ENCODE results near the gene NFIB. TPM values are rescaled to one million over a fixed set of nuclear protein-coding genes. Genes with fewer than 3 reads are reported as not detected.
A peak's percentile ranks its signal among the peaks of the same experiment; 100 is the strongest.

The NFIB gene
- total RNA-seq, 2 experiments from 2014 or later = 13.7 to 25.1 TPM

DNA sequence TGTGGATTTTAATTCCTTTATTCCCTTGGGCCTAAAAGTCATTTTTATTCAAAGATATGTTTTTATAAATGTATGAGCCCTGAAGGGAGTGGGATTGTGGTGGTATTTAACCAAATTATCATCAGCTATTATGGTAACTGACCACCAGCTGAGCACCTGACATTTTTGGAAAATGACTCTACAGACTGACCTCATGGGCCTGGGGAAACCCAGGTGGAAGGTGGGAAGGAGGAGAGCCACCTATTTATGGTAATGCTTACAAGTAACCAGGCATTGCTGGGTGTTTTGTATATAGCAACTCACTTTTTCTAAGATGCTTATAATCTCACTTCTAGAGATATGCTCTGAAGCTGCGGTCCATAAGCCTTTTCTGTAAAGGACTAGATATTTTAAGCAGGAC lies 22.3 kb upstream of the NFIB start:
- no peaks in the 10 kb centered on the region for H3K79me2 ChIP-seq (ENCODE audit: insufficient read depth, low read depth, low read length)
- H4K20me1 ChIP-seq (ENCODE audit: insufficient read depth, low read length) = no peaks in the 10 kb centered on the region
- no peak overlapping the region for H3K4me2 ChIP-seq (ENCODE audit: low read length)
- DNase-seq (ENCODE audit: low spot score) = no peak
- no peak overlapping the region for H3K4me3 ChIP-seq (ENCODE audit: low read depth, low read length, poor library complexity, severe bottlenecking)
- H3K9me2 ChIP-seq (ENCODE audit: insufficient read depth, low read length) = no peaks in the 10 kb centered on the region
- CTCF ChIA-PET (ENCODE audit: unreplicated experiment) = no interaction called here
- H2AFZ ChIP-seq (ENCODE audit: low read length) = no peak overlapping the region
- POLR2A ChIA-PET = no interaction called here
- no TSS peak for BruUV-seq (replicated peaks)
- H3K9me3 ChIP-seq (ENCODE audit: low read length) = no peaks in the 10 kb centered on the region
- intact Hi-C loops (cut with micrococcal nuclease; ENCODE audit: unreplicated experiment) = no loop called here
- no peaks in the 10 kb centered on the region for H3K36me3 ChIP-seq (ENCODE audit: insufficient read depth, low read length)
- H3K4me1 ChIP-seq (ENCODE audit: insufficient read depth, low read length, poor library complexity, severe bottlenecking) = no peaks in the 10 kb centered on the region
- no peak overlapping the region for H3K27ac ChIP-seq (ENCODE audit: low read depth, low read length, poor library complexity, severe bottlenecking)
- TF ChIP-seq EZH2phosphoT487 (IDR thresholded peaks at IDR 0.05; ENCODE audit: borderline replicate concordance, low read depth, low read length) = no peak
- TF ChIP-seq, protein P1, sequence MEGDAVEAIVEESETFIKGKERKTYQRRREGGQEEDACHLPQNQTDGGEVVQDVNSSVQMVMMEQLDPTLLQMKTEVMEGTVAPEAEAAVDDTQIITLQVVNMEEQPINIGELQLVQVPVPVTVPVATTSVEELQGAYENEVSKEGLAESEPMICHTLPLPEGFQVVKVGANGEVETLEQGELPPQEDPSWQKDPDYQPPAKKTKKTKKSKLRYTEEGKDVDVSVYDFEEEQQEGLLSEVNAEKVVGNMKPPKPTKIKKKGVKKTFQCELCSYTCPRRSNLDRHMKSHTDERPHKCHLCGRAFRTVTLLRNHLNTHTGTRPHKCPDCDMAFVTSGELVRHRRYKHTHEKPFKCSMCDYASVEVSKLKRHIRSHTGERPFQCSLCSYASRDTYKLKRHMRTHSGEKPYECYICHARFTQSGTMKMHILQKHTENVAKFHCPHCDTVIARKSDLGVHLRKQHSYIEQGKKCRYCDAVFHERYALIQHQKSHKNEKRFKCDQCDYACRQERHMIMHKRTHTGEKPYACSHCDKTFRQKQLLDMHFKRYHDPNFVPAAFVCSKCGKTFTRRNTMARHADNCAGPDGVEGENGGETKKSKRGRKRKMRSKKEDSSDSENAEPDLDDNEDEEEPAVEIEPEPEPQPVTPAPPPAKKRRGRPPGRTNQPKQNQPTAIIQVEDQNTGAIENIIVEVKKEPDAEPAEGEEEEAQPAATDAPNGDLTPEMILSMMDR (conservative IDR thresholded peaks at IDR 0.05; ENCODE audit: low read length) = no peak

DNA sequence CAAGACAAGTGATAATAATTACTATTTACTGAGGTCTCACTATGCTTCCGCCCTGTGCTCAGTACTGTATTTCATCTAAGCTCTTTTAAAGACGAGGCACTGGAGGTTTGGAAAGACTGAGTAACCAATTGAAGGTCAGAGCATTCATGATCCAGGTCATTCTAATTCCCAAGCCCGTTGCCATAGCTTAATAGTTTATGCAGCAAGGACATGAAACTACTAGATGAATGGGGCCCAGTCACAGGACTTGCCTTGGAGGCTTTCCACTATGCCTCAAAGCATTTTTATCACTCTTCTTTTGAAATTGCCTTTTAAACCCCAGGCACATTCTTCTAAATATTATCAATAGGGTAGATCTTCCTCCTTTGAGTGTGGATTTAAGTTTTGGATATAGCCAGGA lies 17.2 kb upstream of the NFIB start:
- Histone ChIP-seq H3K4me2 (ENCODE audit: low read length) (no peak overlapping the region), H3K9me3 (ENCODE audit: low read length) (no peaks in the 10 kb centered on the region), H2AFZ (ENCODE audit: low read length) (no peak overlapping the region), H3K79me2 (ENCODE audit: insufficient read depth, low read depth, low read length) (no peaks in the 10 kb centered on the region), H3K4me1 (ENCODE audit: insufficient read depth, low read length, poor library complexity, severe bottlenecking) (peaks cover 18% of the 10 kb centered on the region), H3K36me3 (ENCODE audit: insufficient read depth, low read length) (no peaks in the 10 kb centered on the region), H3K9me2 (ENCODE audit: insufficient read depth, low read length) (no peaks in the 10 kb centered on the region), H4K20me1 (ENCODE audit: insufficient read depth, low read length) (no peaks in the 10 kb centered on the region), H3K4me3 (ENCODE audit: low read depth, low read length, poor library complexity, severe bottlenecking) (no peak overlapping the region), H3K27ac (ENCODE audit: low read depth, low read length, poor library complexity, severe bottlenecking) (no peak overlapping the region)
- TF ChIP-seq, protein P1 (conservative IDR thresholded peaks at IDR 0.05; ENCODE audit: low read length) = no peak
- TF ChIP-seq EZH2phosphoT487 (IDR thresholded peaks at IDR 0.05; ENCODE audit: borderline replicate concordance, low read depth, low read length) = no peak
- intact Hi-C loops (cut with micrococcal nuclease; ENCODE audit: unreplicated experiment) = no loop called here
- ChIA-PET POLR2A (interaction anchor here (0.6 kb wide), 1 partner anchor 357 kb away, joined by 4 read pairs; no protein-coding TSS in a partner anchor), CTCF (ENCODE audit: unreplicated experiment) (no interaction called here)
- no TSS peak for BruUV-seq (replicated peaks)
- DNase-seq (ENCODE audit: low spot score) = no peak

DNA sequence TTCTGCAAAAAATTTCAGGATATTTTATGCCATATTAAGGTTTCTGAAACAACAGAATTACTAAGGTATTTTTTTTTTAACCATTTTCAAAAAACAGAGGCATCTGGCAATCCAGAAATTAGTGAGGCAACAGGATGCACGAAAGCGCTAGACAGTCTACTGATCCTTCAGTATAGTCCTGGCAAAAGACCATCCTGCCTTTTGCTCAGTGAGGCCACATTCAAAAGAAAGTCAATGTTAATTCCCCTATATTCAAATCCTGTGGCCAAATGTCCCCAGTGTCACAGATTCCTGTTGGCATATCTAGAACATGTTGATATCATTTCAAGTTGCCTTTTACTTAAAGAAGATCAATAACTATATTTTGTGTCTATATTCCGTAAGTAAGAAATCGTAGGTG lies 13.1 kb upstream of the NFIB start:
- Histone ChIP-seq H2AFZ (ENCODE audit: low read length) (no peak overlapping the region), H3K4me3 (ENCODE audit: low read depth, low read length, poor library complexity, severe bottlenecking) (no peak overlapping the region), H3K4me2 (ENCODE audit: low read length) (peak overlapping the region; percentile 30; the same call in 1 of the 2 replicates), H3K9me3 (ENCODE audit: low read length) (no peaks in the 10 kb centered on the region), H3K36me3 (ENCODE audit: insufficient read depth, low read length) (no peaks in the 10 kb centered on the region), H3K9me2 (ENCODE audit: insufficient read depth, low read length) (no peaks in the 10 kb centered on the region), H4K20me1 (ENCODE audit: insufficient read depth, low read length) (no peaks in the 10 kb centered on the region), H3K4me1 (ENCODE audit: insufficient read depth, low read length, poor library complexity, severe bottlenecking) (peaks cover 27% of the 10 kb centered on the region), H3K27ac (ENCODE audit: low read depth, low read length, poor library complexity, severe bottlenecking) (no peak overlapping the region), H3K79me2 (ENCODE audit: insufficient read depth, low read depth, low read length) (no peaks in the 10 kb centered on the region)
- TF ChIP-seq, protein P1 (conservative IDR thresholded peaks at IDR 0.05; ENCODE audit: low read length) = no peak
- TF ChIP-seq EZH2phosphoT487 (IDR thresholded peaks at IDR 0.05; ENCODE audit: borderline replicate concordance, low read depth, low read length) = no peak
- ChIA-PET CTCF (ENCODE audit: unreplicated experiment) (no interaction called here), POLR2A (interaction anchor here (0.6 to 0.8 kb wide), 3 partner anchors 8 to 165 kb away, joined by 3 to 4 read pairs (median 3); no protein-coding TSS in a partner anchor)
- intact Hi-C loops (cut with micrococcal nuclease; ENCODE audit: unreplicated experiment) = no loop called here
- DNase-seq (ENCODE audit: low spot score) = no peak
- no TSS peak for BruUV-seq (replicated peaks)
